Choroid plexus epithelial cell (primary cell): ENCODE data around the gene SCNM1.

ENCODE experiments used
- DNase-seq: peaks from one replicate; pipeline ENCODE4 v3.0.0-alpha.2; 2010; ENCODE audit warnings: low read depth
- H3K4me3 ChIP-seq: 2 replicates; pipeline ENCODE4 v1.5.1; 2011; ENCODE audit warnings: low read depth, mild to moderate bottlenecking, control low read depth, low read length, moderate library complexity
- CTCF ChIP-seq: conservative IDR thresholded peaks from 2 replicates; pipeline ENCODE4 v1.5.1; 2011; ENCODE audit warnings: low read depth, mild to moderate bottlenecking, control low read depth, inconsistent platforms, low read length, moderate library complexity

SCNM1 gene

GRCh38 chr1:151133018-151133806 is 32.7 kb upstream of the SCNM1 start:
- no peak for TF ChIP-seq CTCF
- H3K4me3 ChIP-seq = no peak overlapping the region
- DNase-seq = no peak

- H3K4me3 ChIP-seq = no peak overlapping the region
- no peak for TF ChIP-seq CTCF
- no peak for DNase-seq
Observed at GRCh38 chr1:151134396-151134795, 31.5 kb upstream of the SCNM1 start.

- DNase-seq = no peak
- no peak overlapping the region for H3K4me3 ChIP-seq
- TF ChIP-seq CTCF = no peak
Observed at GRCh38 chr1:151134991-151135390, 31.0 kb upstream of the SCNM1 start.

- no peak for DNase-seq
- no peak overlapping the region for H3K4me3 ChIP-seq
- no peak for TF ChIP-seq CTCF
Observed at GRCh38 chr1:151135433-151136385, 30.2 kb upstream of the SCNM1 start.

GRCh38 chr1:151137789-151138188 is 28.2 kb upstream of the SCNM1 start:
- no peak overlapping the region for H3K4me3 ChIP-seq
- no peak for DNase-seq
- no peak for TF ChIP-seq CTCF

GRCh38 chr1:151142411-151143056 is 23.4 kb upstream of the SCNM1 start:
- TF ChIP-seq CTCF = no peak
- DNase-seq = no peak
- no peak overlapping the region for H3K4me3 ChIP-seq
